ENCODE results near the gene PTGIR. TPM values are rescaled to one million over a fixed set of nuclear protein-coding genes. Genes with fewer than 3 reads are reported as not detected.

The PTGIR gene
- total RNA-seq, 1 experiment from 2014 or later = 0.24 TPM

GRCh38 chr19:46668662-46669061 is 43.8 kb upstream of the PTGIR start (continued):
- TF ChIP-seq, protein P1, sequence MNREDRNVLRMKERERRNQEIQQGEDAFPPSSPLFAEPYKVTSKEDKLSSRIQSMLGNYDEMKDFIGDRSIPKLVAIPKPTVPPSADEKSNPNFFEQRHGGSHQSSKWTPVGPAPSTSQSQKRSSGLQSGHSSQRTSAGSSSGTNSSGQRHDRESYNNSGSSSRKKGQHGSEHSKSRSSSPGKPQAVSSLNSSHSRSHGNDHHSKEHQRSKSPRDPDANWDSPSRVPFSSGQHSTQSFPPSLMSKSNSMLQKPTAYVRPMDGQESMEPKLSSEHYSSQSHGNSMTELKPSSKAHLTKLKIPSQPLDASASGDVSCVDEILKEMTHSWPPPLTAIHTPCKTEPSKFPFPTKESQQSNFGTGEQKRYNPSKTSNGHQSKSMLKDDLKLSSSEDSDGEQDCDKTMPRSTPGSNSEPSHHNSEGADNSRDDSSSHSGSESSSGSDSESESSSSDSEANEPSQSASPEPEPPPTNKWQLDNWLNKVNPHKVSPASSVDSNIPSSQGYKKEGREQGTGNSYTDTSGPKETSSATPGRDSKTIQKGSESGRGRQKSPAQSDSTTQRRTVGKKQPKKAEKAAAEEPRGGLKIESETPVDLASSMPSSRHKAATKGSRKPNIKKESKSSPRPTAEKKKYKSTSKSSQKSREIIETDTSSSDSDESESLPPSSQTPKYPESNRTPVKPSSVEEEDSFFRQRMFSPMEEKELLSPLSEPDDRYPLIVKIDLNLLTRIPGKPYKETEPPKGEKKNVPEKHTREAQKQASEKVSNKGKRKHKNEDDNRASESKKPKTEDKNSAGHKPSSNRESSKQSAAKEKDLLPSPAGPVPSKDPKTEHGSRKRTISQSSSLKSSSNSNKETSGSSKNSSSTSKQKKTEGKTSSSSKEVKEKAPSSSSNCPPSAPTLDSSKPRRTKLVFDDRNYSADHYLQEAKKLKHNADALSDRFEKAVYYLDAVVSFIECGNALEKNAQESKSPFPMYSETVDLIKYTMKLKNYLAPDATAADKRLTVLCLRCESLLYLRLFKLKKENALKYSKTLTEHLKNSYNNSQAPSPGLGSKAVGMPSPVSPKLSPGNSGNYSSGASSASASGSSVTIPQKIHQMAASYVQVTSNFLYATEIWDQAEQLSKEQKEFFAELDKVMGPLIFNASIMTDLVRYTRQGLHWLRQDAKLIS (CRISPR knock-in tag; IDR thresholded peaks at IDR 0.05; ENCODE audit: borderline replicate concordance) = no peak
- TF ChIP-seq ZNF416 (CRISPR knock-in tag; IDR thresholded peaks at IDR 0.05) = no peak
- no peak for TF ChIP-seq CREB1 (CRISPR knock-in tag; IDR thresholded peaks at IDR 0.05)

GRCh38 chr19:46665072-46665471 is 40.2 kb upstream of the PTGIR start:
- CTCF ChIA-PET = interaction anchor here (0.7 to 11.0 kb wide), 2 partner anchors 49 to 84 kb away, joined by 3 to 484 read pairs; no protein-coding TSS in a partner anchor
- ATAC-seq = no peak
- no peaks in the 10 kb centered on the region for H3K9me3 Mint-ChIP-seq
- no peak for DNase-seq (ENCODE audit: low spot score)
- H3K36me3 Mint-ChIP-seq = no peaks in the 10 kb centered on the region
- H3K27me3 Mint-ChIP-seq (ENCODE audit: low read depth) = peaks cover 17% of the 10 kb centered on the region
- POLR2A ChIA-PET = no interaction called here
- H3K27ac Mint-ChIP-seq = no peak overlapping the region
- H3K4me3 Mint-ChIP-seq = no peak overlapping the region
- TF ChIP-seq, protein P1 (CRISPR knock-in tag; IDR thresholded peaks at IDR 0.05; ENCODE audit: borderline replicate concordance) = no peak
- TF ChIP-seq, protein P2, sequence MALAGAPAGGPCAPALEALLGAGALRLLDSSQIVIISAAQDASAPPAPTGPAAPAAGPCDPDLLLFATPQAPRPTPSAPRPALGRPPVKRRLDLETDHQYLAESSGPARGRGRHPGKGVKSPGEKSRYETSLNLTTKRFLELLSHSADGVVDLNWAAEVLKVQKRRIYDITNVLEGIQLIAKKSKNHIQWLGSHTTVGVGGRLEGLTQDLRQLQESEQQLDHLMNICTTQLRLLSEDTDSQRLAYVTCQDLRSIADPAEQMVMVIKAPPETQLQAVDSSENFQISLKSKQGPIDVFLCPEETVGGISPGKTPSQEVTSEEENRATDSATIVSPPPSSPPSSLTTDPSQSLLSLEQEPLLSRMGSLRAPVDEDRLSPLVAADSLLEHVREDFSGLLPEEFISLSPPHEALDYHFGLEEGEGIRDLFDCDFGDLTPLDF (CRISPR knock-in tag; IDR thresholded peaks at IDR 0.05) = no peak
- TF ChIP-seq, protein P3, sequence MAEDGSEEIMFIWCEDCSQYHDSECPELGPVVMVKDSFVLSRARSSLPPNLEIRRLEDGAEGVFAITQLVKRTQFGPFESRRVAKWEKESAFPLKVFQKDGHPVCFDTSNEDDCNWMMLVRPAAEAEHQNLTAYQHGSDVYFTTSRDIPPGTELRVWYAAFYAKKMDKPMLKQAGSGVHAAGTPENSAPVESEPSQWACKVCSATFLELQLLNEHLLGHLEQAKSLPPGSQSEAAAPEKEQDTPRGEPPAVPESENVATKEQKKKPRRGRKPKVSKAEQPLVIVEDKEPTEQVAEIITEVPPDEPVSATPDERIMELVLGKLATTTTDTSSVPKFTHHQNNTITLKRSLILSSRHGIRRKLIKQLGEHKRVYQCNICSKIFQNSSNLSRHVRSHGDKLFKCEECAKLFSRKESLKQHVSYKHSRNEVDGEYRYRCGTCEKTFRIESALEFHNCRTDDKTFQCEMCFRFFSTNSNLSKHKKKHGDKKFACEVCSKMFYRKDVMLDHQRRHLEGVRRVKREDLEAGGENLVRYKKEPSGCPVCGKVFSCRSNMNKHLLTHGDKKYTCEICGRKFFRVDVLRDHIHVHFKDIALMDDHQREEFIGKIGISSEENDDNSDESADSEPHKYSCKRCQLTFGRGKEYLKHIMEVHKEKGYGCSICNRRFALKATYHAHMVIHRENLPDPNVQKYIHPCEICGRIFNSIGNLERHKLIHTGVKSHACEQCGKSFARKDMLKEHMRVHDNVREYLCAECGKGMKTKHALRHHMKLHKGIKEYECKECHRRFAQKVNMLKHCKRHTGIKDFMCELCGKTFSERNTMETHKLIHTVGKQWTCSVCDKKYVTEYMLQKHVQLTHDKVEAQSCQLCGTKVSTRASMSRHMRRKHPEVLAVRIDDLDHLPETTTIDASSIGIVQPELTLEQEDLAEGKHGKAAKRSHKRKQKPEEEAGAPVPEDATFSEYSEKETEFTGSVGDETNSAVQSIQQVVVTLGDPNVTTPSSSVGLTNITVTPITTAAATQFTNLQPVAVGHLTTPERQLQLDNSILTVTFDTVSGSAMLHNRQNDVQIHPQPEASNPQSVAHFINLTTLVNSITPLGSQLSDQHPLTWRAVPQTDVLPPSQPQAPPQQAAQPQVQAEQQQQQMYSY (CRISPR knock-in tag; IDR thresholded peaks at IDR 0.05) = no peak
- TF ChIP-seq NR1H2 (CRISPR knock-in tag; IDR thresholded peaks at IDR 0.05) (no peak), STAT6 (CRISPR knock-in tag; conservative IDR thresholded peaks at IDR 0.05; ENCODE audit: low read depth) (no peak), TP53 (CRISPR knock-in tag; IDR thresholded peaks at IDR 0.05) (no peak)
- peaks cover 8% of the 10 kb centered on the region for H3K4me1 Mint-ChIP-seq
